Astrocyte (in vitro differentiated cells and primary cell): ENCODE measurements around the gene OAS3.

ENCODE experiments used
- EZH2 ChIP-seq: IDR thresholded peaks from 2 replicates; pipeline ENCODE4 v1.6.1; 2012; ENCODE audit warnings: mild to moderate bottlenecking, low read length, inconsistent platforms; ENCODE audit not compliant: insufficient read depth
- TF ChIP-seq, protein P1 (sequence below): IDR thresholded peaks from 2 replicates; pipeline ENCODE4 v1.5.1; 2011; ENCODE audit warnings: low read depth, mild to moderate bottlenecking, inconsistent platforms, low read length, moderate library complexity; ENCODE audit not compliant: insufficient read depth

DNA sequence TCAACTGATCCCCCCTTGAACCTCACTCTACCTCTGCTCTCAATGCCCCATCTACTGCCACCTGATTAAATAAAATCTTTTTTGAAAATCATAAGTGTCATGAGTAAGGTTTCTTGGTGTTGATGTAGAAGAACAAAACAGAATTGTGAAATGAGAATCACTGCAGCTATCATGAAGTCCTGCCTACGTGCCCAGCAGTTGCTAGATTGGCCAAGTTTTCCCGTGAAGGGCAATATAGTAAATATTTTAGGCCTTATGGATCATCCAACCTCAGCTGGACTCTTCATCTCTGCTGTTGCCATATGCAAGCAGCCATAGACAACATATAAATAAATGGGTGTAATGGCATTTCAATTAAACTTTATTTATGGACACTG is 5.2 kb upstream of the OAS3 start:
- TF ChIP-seq, protein P1, sequence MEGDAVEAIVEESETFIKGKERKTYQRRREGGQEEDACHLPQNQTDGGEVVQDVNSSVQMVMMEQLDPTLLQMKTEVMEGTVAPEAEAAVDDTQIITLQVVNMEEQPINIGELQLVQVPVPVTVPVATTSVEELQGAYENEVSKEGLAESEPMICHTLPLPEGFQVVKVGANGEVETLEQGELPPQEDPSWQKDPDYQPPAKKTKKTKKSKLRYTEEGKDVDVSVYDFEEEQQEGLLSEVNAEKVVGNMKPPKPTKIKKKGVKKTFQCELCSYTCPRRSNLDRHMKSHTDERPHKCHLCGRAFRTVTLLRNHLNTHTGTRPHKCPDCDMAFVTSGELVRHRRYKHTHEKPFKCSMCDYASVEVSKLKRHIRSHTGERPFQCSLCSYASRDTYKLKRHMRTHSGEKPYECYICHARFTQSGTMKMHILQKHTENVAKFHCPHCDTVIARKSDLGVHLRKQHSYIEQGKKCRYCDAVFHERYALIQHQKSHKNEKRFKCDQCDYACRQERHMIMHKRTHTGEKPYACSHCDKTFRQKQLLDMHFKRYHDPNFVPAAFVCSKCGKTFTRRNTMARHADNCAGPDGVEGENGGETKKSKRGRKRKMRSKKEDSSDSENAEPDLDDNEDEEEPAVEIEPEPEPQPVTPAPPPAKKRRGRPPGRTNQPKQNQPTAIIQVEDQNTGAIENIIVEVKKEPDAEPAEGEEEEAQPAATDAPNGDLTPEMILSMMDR: no peak
- TF ChIP-seq EZH2: no peak
